Lung (tissue), 13 donors: ENCODE results near the gene DNASE2. TPM values are rescaled to one million over a fixed set of nuclear protein-coding genes. Genes with fewer than 3 reads are reported as not detected.

ENCODE experiments used
- ATAC-seq: fragments of 200-7000 bp; cut with Tn5 transposase; one replicate; pipeline ENCODE4 v1.9.1; 2020; ENCODE audit warnings: moderate number of reproducible peaks; ENCODE audit not compliant: insufficient read depth, low FRiP score
- DNase-seq, 3 donors: peaks; one replicate each; pipeline ENCODE4 v3.0.0-alpha.2; 2013 to 2017
- H3K27ac ChIP-seq, 2 donors: one replicate each; pipeline ENCODE4 v1.5.1; 2013; ENCODE audit warnings: mild to moderate bottlenecking in 2 of 2, moderate library complexity in 2 of 2, control low read depth in 1 of 2, inconsistent platforms in 1 of 2, low read depth in 1 of 2, low read length in 1 of 2
- H3K27me3 ChIP-seq, 3 donors: one replicate each; pipeline ENCODE4 v1.5.1; 2013; ENCODE audit warnings: low read length in 2 of 3; ENCODE audit not compliant: control insufficient read depth in 3 of 3, insufficient read depth in 3 of 3
- H3K36me3 ChIP-seq, 4 donors: one replicate each; pipeline ENCODE4 v1.5.1; 2013; ENCODE audit warnings: low read length in 4 of 4, mild to moderate bottlenecking in 1 of 4, moderate library complexity in 1 of 4; ENCODE audit not compliant: control insufficient read depth in 4 of 4, insufficient read depth in 4 of 4
- H3K4me1 ChIP-seq, 5 donors: one replicate each; pipeline ENCODE4 v1.5.1; 2013; ENCODE audit warnings: low read length in 5 of 5, mild to moderate bottlenecking in 2 of 5, moderate library complexity in 1 of 5; ENCODE audit not compliant: control insufficient read depth in 5 of 5, insufficient read depth in 5 of 5
- H3K4me3 ChIP-seq: one replicate; pipeline ENCODE4 v1.5.1; 2013; ENCODE audit warnings: mild to moderate bottlenecking, control low read depth, moderate library complexity
- H3K9ac ChIP-seq, 2 donors: one replicate each; pipeline ENCODE4 v1.5.1; 2013; ENCODE audit warnings: low read length in 2 of 2, control low read depth in 1 of 2; ENCODE audit not compliant: insufficient read depth in 1 of 2
- H3K9me3 ChIP-seq, 4 donors: one replicate each; pipeline ENCODE4 v1.5.1; 2013; ENCODE audit warnings: low read length in 3 of 4, mild to moderate bottlenecking in 1 of 4, moderate library complexity in 1 of 4; ENCODE audit not compliant: control insufficient read depth in 4 of 4, insufficient read depth in 3 of 4
- WGBS, 2 donors: extraction: QIAGEN DNeasy Blood & Tissue Kit; methylation state at CpG; one replicate each; pipeline ENCODE4 v1.1.7; 2013; 5-methylcytosine and 5-hydroxymethylcytosine counted together
- polyA plus RNA-seq, 2 donors: library from polyadenylated mRNA; stranded (reverse); fragments of 200-250 nt; gene quantifications; one replicate each; pipeline ENCODE4 v1.2.1, GENCODE V29; 2013
- small RNA-seq: library from RNA; depleted of rRNA; stranded (forward); fragments of <200 nt; gene quantifications from one replicate; pipeline ENCODE3, GENCODE V24; 2014; ENCODE audit warnings: low replicate concordance
- total RNA-seq, 2 donors: library from RNA; depleted of rRNA in 1 of 2; stranded (reverse); fragments of >200 nt in 1 of 2; gene quantifications; one replicate each; pipeline ENCODE4 v1.2.1, GENCODE V29; 2014 to 2021
- TF ChIP-seq, protein P1 (sequence below): IDR thresholded peaks from 2 replicates; pipeline ENCODE4 v1.5.1; 2012; ENCODE audit warnings: mild to moderate bottlenecking; ENCODE audit errors: control extremely low read depth, extremely low read depth
- donor health status: control.
- donor health status: control.
- donor health status: Bipolar disorder and iron deficiency.
- donor health status: healthy.
- donor health status: DM: yes; HTN: yes; CAD: no.

DNASE2 gene
- total and polyA plus RNA-seq, 4 donors, result 31.2 to 72.3 (median 50.1) TPM

GRCh38 chr19:12828494-12828893 lies 52.8 kb downstream of the DNASE2 start:
- ATAC-seq (no peak), DNase-seq (peak in 1 of 3 donors; percentile 31)
- H3K4me1 ChIP-seq, result peaks cover 0 to 10% (median 0%) of the 10 kb centered on the region in 5 donors
- peaks cover 5 to 24% (median 21%) of the 10 kb centered on the region in 3 donors for H3K27me3 ChIP-seq
- no peaks in the 10 kb centered on the region for H3K9me3 ChIP-seq
- TF ChIP-seq, protein P1, sequence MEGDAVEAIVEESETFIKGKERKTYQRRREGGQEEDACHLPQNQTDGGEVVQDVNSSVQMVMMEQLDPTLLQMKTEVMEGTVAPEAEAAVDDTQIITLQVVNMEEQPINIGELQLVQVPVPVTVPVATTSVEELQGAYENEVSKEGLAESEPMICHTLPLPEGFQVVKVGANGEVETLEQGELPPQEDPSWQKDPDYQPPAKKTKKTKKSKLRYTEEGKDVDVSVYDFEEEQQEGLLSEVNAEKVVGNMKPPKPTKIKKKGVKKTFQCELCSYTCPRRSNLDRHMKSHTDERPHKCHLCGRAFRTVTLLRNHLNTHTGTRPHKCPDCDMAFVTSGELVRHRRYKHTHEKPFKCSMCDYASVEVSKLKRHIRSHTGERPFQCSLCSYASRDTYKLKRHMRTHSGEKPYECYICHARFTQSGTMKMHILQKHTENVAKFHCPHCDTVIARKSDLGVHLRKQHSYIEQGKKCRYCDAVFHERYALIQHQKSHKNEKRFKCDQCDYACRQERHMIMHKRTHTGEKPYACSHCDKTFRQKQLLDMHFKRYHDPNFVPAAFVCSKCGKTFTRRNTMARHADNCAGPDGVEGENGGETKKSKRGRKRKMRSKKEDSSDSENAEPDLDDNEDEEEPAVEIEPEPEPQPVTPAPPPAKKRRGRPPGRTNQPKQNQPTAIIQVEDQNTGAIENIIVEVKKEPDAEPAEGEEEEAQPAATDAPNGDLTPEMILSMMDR, result no peak
- no peaks in the 10 kb centered on the region for H3K36me3 ChIP-seq
- 6 to 8% methylated on average over 23 of the region's 23 CpGs for WGBS, 2 donors
- no peak overlapping the region for H3K4me3 ChIP-seq
- no peak overlapping the region for H3K9ac ChIP-seq
- H3K27ac ChIP-seq, result no peak overlapping the region

DNA sequence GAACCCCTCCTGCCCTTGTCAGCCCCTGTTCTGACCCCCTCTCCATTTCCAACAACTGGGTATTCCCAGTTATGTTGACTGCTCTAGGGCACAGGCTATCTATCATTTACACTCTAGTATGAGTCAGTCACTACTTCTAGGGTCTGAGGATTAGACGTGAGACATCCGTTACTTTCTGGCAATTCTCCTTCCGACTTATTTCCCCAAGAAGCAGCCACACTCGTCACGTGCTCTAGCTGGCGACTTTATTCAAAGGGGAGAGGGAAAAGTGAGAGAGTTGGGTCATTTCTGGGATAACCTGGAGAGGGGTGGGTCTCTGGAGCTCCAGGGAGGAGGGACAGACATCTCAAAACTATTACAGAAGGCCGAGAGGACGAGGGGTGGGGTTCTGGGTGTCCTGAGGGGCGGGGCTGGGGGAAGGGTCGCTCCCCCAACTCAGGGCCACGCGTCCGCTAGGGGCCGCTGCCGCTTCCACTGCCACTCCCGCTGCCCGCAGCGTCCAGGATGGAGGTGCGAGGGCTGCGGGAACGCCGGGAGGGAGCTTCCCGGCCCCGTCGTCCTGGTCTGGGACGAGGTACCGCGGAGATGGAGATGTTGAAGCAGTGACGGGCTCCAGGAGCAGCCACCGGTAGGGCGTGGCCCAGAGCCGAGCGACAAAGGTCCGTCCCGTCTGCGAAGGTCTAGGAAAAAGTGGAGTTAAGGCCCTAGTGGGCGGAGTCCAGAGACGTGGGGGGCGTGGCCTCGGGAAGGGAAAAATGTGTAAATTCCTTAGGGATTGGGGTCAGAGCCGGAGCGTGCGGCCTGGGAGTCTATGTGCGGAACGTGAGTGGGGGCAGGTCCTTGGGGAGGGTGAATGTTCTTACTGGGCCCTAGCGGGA lies 55.8 kb downstream of the DNASE2 start:
- Histone ChIP-seq H3K4me3 (no peak overlapping the region), H3K9me3 (peaks cover 0 to 4% (median 1%) of the 10 kb centered on the region in 4 donors), H3K27me3 (peaks cover 5 to 10% (median 5%) of the 10 kb centered on the region in 3 donors), H3K36me3 (no peaks in the 10 kb centered on the region), H3K27ac (no peak overlapping the region), H3K9ac (no peak overlapping the region), H3K4me1 (peaks cover 0 to 8% (median 0%) of the 10 kb centered on the region in 5 donors)
- 5 to 7% methylated on average over 41 to 46 of the region's 46 CpGs for WGBS, 2 donors
- TF ChIP-seq, protein P1, result no peak
- ATAC-seq (no peak), DNase-seq (peak in 2 of 3 donors; percentile 13 to 48)

Small RNA genes lying within 50 kb of the gene (small RNA-seq; reads per million reads assigned to genes)
- gene MIR5695, result 0.60 reads per million, percentile 68 among the genes with 10 or more reads in this experiment
- gene MIR6794, result not detected

Other genes with a start within 250 kb of the DNASE2 start
- gene MAN2B1, start 214.7 kb downstream of the DNASE2 start, total RNA-seq, result 100 to 1,000 TPM in 1 of 2 donors, 10 to 100 TPM in 1; 38.7 to 160 TPM
- 100 to 1,000 TPM in 1 of 2 donors, 10 to 100 TPM in 1; 93.2 to 118 TPM for gene MAN2B1, start 214.7 kb downstream of the DNASE2 start, polyA plus RNA-seq
- gene WDR83, start 214.6 kb downstream of the DNASE2 start, total RNA-seq, result 10 to 100 TPM in 1 of 2 donors, 1 to 10 TPM in 1; 7.9 to 11.9 TPM
- gene WDR83, start 214.6 kb downstream of the DNASE2 start, polyA plus RNA-seq, result 10 to 100 TPM; 11.8 to 15.8 TPM
- 10 to 100 TPM; 65.0 to 78.8 TPM for gene DHPS, start 199.6 kb downstream of the DNASE2 start, total RNA-seq
- 10 to 100 TPM; 70.7 to 80.8 TPM for gene DHPS, start 199.6 kb downstream of the DNASE2 start, polyA plus RNA-seq
- gene GNG14, start 193.5 kb downstream of the DNASE2 start, total RNA-seq, result not detected
- not detected for gene GNG14, start 193.5 kb downstream of the DNASE2 start, polyA plus RNA-seq
- gene FBXW9, start 184.8 kb downstream of the DNASE2 start, total RNA-seq, result 10 to 100 TPM; 10.7 to 17.1 TPM
- gene FBXW9, start 184.8 kb downstream of the DNASE2 start, polyA plus RNA-seq, result 10 to 100 TPM in 1 of 2 donors, 1 to 10 TPM in 1; 6.8 to 13.0 TPM
- 10 to 100 TPM; 54.7 to 63.0 TPM for gene TNPO2, start 157.5 kb downstream of the DNASE2 start, total RNA-seq
- gene TNPO2, start 157.5 kb downstream of the DNASE2 start, polyA plus RNA-seq, result 10 to 100 TPM; 29.5 to 31.5 TPM
- gene TRIR, start 146.8 kb downstream of the DNASE2 start, total RNA-seq, result 100 to 1,000 TPM in 1 of 2 donors, 10 to 100 TPM in 1; 77.2 to 144 TPM
- 100 to 1,000 TPM; 226 to 422 TPM for gene TRIR, start 146.8 kb downstream of the DNASE2 start, polyA plus RNA-seq
- 10 to 100 TPM; 33.4 to 75.0 TPM for gene GET3, start 144.0 kb downstream of the DNASE2 start, total RNA-seq
- 100 to 1,000 TPM in 1 of 2 donors, 10 to 100 TPM in 1; 78.8 to 112 TPM for gene GET3, start 144.0 kb downstream of the DNASE2 start, polyA plus RNA-seq
- gene BEST2, start 129.7 kb downstream of the DNASE2 start, total RNA-seq, result not detected
- gene BEST2, start 129.7 kb downstream of the DNASE2 start, polyA plus RNA-seq, result under 1 TPM in 1 of 2 donors, not detected in 1; 0.02 TPM
- 10 to 100 TPM; 46.9 to 67.4 TPM for gene HOOK2, start 105.9 kb downstream of the DNASE2 start, total RNA-seq
- gene HOOK2, start 105.9 kb downstream of the DNASE2 start, polyA plus RNA-seq, result 10 to 100 TPM; 39.8 to 54.3 TPM
- gene JUNB, start 90.0 kb downstream of the DNASE2 start, total RNA-seq, result 100 to 1,000 TPM; 121 to 205 TPM
- 100 to 1,000 TPM; 111 to 689 TPM for gene JUNB, start 90.0 kb downstream of the DNASE2 start, polyA plus RNA-seq
- 100 to 1,000 TPM; 166 to 196 TPM for gene PRDX2, start 79.6 kb downstream of the DNASE2 start, total RNA-seq
- 100 to 1,000 TPM; 132 to 181 TPM for gene PRDX2, start 79.6 kb downstream of the DNASE2 start, polyA plus RNA-seq
- gene THSD8, start 79.4 kb downstream of the DNASE2 start, total RNA-seq, result 1 to 10 TPM; 1.8 to 2.2 TPM
- gene THSD8, start 79.4 kb downstream of the DNASE2 start, polyA plus RNA-seq, result 1 to 10 TPM in 1 of 2 donors, under 1 TPM in 1; 0.10 to 6.2 TPM
- gene RNASEH2A, start 74.9 kb downstream of the DNASE2 start, total RNA-seq, result 10 to 100 TPM in 1 of 2 donors, 1 to 10 TPM in 1; 7.5 to 16.1 TPM
- 10 to 100 TPM in 1 of 2 donors, 1 to 10 TPM in 1; 7.3 to 11.1 TPM for gene RNASEH2A, start 74.9 kb downstream of the DNASE2 start, polyA plus RNA-seq
- gene RTBDN, start 46.9 kb downstream of the DNASE2 start, total RNA-seq, result not detected
- not detected for gene RTBDN, start 46.9 kb downstream of the DNASE2 start, polyA plus RNA-seq
- under 1 TPM; 0.55 to 0.88 TPM for gene MAST1, start 42.9 kb downstream of the DNASE2 start, total RNA-seq
- gene MAST1, start 42.9 kb downstream of the DNASE2 start, polyA plus RNA-seq, result under 1 TPM; 0.08 to 0.26 TPM
- gene KLF1, start 5.8 kb upstream of the DNASE2 start, total RNA-seq, result 1 to 10 TPM in 1 of 2 donors, under 1 TPM in 1; 0.28 to 3.0 TPM
- under 1 TPM; 0.26 to 0.61 TPM for gene KLF1, start 5.8 kb upstream of the DNASE2 start, polyA plus RNA-seq
- 10 to 100 TPM; 24.0 to 31.3 TPM for gene GCDH, start 9.7 kb upstream of the DNASE2 start, total RNA-seq
- 10 to 100 TPM; 15.6 to 33.8 TPM for gene GCDH, start 9.7 kb upstream of the DNASE2 start, polyA plus RNA-seq
- not detected for gene SYCE2, start 37.8 kb upstream of the DNASE2 start, total RNA-seq
- gene SYCE2, start 37.8 kb upstream of the DNASE2 start, polyA plus RNA-seq, result under 1 TPM; 0.13 to 0.28 TPM
- gene FARSA, start 52.3 kb upstream of the DNASE2 start, total RNA-seq, result 10 to 100 TPM; 27.8 to 65.7 TPM
- 10 to 100 TPM; 39.8 to 72.1 TPM for gene FARSA, start 52.3 kb upstream of the DNASE2 start, polyA plus RNA-seq
- gene CALR, start 57.2 kb upstream of the DNASE2 start, total RNA-seq, result 1,000 to 10,000 TPM in 1 of 2 donors, 100 to 1,000 TPM in 1; 479 to 1,551 TPM
- gene CALR, start 57.2 kb upstream of the DNASE2 start, polyA plus RNA-seq, result 1,000 to 10,000 TPM in 1 of 2 donors, 100 to 1,000 TPM in 1; 415 to 1,123 TPM
- gene RAD23A, start 64.4 kb upstream of the DNASE2 start, total RNA-seq, result 100 to 1,000 TPM in 1 of 2 donors, 10 to 100 TPM in 1; 79.7 to 122 TPM
- gene RAD23A, start 64.4 kb upstream of the DNASE2 start, polyA plus RNA-seq, result 100 to 1,000 TPM; 112 to 186 TPM
- gene GADD45GIP1, start 75.8 kb upstream of the DNASE2 start, total RNA-seq, result 10 to 100 TPM; 14.9 to 22.6 TPM
- gene GADD45GIP1, start 75.8 kb upstream of the DNASE2 start, polyA plus RNA-seq, result 10 to 100 TPM; 50.0 to 69.0 TPM
- under 1 TPM; 0.20 to 0.25 TPM for gene DAND5, start 88.1 kb upstream of the DNASE2 start, total RNA-seq
- gene DAND5, start 88.1 kb upstream of the DNASE2 start, polyA plus RNA-seq, result under 1 TPM; 0.01 to 0.14 TPM
- 100 to 1,000 TPM; 129 to 190 TPM for gene NFIX, start 114.0 kb upstream of the DNASE2 start, total RNA-seq
- gene NFIX, start 114.0 kb upstream of the DNASE2 start, polyA plus RNA-seq, result 10 to 100 TPM; 26.0 to 50.5 TPM
- gene LYL1, start 221.4 kb upstream of the DNASE2 start, total RNA-seq, result 10 to 100 TPM; 12.9 to 25.9 TPM
- gene LYL1, start 221.4 kb upstream of the DNASE2 start, polyA plus RNA-seq, result 10 to 100 TPM; 15.5 to 34.1 TPM
- 10 to 100 TPM; 14.4 to 41.4 TPM for gene TRMT1, start 235.3 kb upstream of the DNASE2 start, total RNA-seq
- 10 to 100 TPM; 46.1 to 48.2 TPM for gene TRMT1, start 235.3 kb upstream of the DNASE2 start, polyA plus RNA-seq
- gene NACC1, start 236.8 kb upstream of the DNASE2 start, total RNA-seq, result 10 to 100 TPM; 18.4 to 94.8 TPM
- gene NACC1, start 236.8 kb upstream of the DNASE2 start, polyA plus RNA-seq, result 10 to 100 TPM; 51.6 to 64.9 TPM